HCT116 (cell line): ENCODE results near the gene FAM120A. TPM values are rescaled to one million over a fixed set of nuclear protein-coding genes. Genes with fewer than 3 reads are reported as not detected.

Experiments
- ATAC-seq: fragments of 200-7000 bp; cut with Tn5 transposase; 2 replicates; pipeline ENCODE4 v1.9.1; 2020; ENCODE audit warnings: mild to moderate bottlenecking, moderate library complexity
- BruUV-seq: library from RNA; stranded (reverse); fragments of 400-500 nt; replicated peaks from 2 replicates; lab custom pipeline; 2021; lab: Mats Ljungman, UMichigan
- CTCF ChIA-PET: fragments of 300-600 bp; sonication (Branson Sonifier 250); formaldehyde crosslinking; loops from one replicate; lab custom pipeline; 2021; ENCODE audit warnings: antibody characterized with exemption; lab: Charles Lee
- POLR2A ChIA-PET: fragments of 300-600, 350-600 bp; sonication (Branson Sonifier 250); formaldehyde crosslinking; loops from one replicate; lab custom pipeline; 2021; ENCODE audit warnings: antibody characterized with exemption; lab: Charles Lee
- RAD21 ChIA-PET, 2 experiments: fragments of 300-600 bp; sonication (Branson Sonifier 250); formaldehyde crosslinking; loops; one replicate each; lab custom pipeline; 2023; ENCODE audit warnings: low total read pairs in 2 of 2; ENCODE audit not compliant: uncharacterized antibody in 2 of 2, unreplicated experiment in 2 of 2, low non-redundant PET in 1 of 2; lab: Charles Lee
- DNase-seq: peaks from one replicate; pipeline ENCODE4 v3.0.0-alpha.2; 2010; ENCODE audit warnings: low read depth, low spot score
- H2AFZ ChIP-seq: fragments of 200-600 bp; shearing (Covaris generic), sonication (generic); 2 replicates; pipeline ENCODE4 v1.6.1; 2017; ENCODE audit warnings: low read depth, mixed run types, mixed read lengths, antibody characterized with exemption, low read length; ENCODE audit not compliant: poor library complexity, severe bottlenecking
- H3K27ac ChIP-seq: 2 replicates; pipeline ENCODE4 v1.5.1; 2012; ENCODE audit warnings: low read depth, low read length
- H3K27me3 ChIP-seq: fragments of 200-600 bp; sonication (generic); 2 replicates; pipeline ENCODE4 v1.6.1; 2016; ENCODE audit warnings: mixed run types, low read length, mixed read lengths; ENCODE audit not compliant: insufficient read depth
- H3K36me3 ChIP-seq, 2 experiments: fragments of 200-500 bp in 1 of 2; fragments of 200-600 bp in 1 of 2; sonication (Bioruptor generic) in 1 of 2; sonication (generic) in 1 of 2; 2 replicates each; pipeline versions ENCODE4 v1.5.1 to v1.6.1; 2014 to 2016; ENCODE audit warnings: low read length in 2 of 2, inconsistent platforms in 1 of 2, mixed read lengths in 1 of 2, mixed run types in 1 of 2; ENCODE audit not compliant: insufficient read depth in 2 of 2, control insufficient read depth in 1 of 2
- H3K4me1 ChIP-seq, 2 experiments: fragments of 200-600 bp in 1 of 2; sonication (generic) in 1 of 2; 2 replicates each; pipeline versions ENCODE4 v1.5.1 to v1.6.1; 2012 to 2017; ENCODE audit warnings: low read length in 2 of 2, inconsistent platforms in 1 of 2, mild to moderate bottlenecking in 1 of 2, mixed read lengths in 1 of 2, mixed run types in 1 of 2, moderate library complexity in 1 of 2; ENCODE audit not compliant: insufficient read depth in 2 of 2, control insufficient read depth in 1 of 2
- H3K4me2 ChIP-seq: fragments of 200-600 bp; sonication (generic); 2 replicates; pipeline ENCODE4 v1.6.1; 2017; ENCODE audit warnings: mixed run types, low read length, mixed read lengths
- H3K4me3 ChIP-seq, 2 experiments: fragments of 200-600 bp in 1 of 2; sonication (generic) in 1 of 2; replicated peaks in 1 of 2; 2 replicates each; pipeline ENCODE4 v1.5.1; 2011 to 2016; ENCODE audit warnings: low read length in 2 of 2, control low read depth in 1 of 2, low read depth in 1 of 2, mild to moderate bottlenecking in 1 of 2, mixed read lengths in 1 of 2, mixed run types in 1 of 2
- H3K79me2 ChIP-seq: fragments of 200-600 bp; sonication (generic); 2 replicates; pipeline ENCODE4 v1.6.1; 2017; ENCODE audit warnings: mild to moderate bottlenecking, mixed run types, low read length, moderate library complexity, mixed read lengths; ENCODE audit not compliant: insufficient read depth
- H3K9ac ChIP-seq: fragments of 200-600 bp; sonication (generic); 2 replicates; pipeline ENCODE4 v1.6.1; 2016; ENCODE audit warnings: low read length, mixed read lengths
- H3K9me2 ChIP-seq: fragments of 200-600 bp; sonication (generic), shearing (Covaris generic); 2 replicates; pipeline ENCODE4 v1.6.1; 2017; ENCODE audit warnings: mixed run types, mild to moderate bottlenecking, moderate library complexity; ENCODE audit not compliant: insufficient read depth
- H3K9me3 ChIP-seq, 2 experiments: fragments of 200-500 bp in 1 of 2; fragments of 200-600 bp in 1 of 2; sonication (Bioruptor generic) in 1 of 2; sonication (generic) in 1 of 2; 2 replicates each; pipeline ENCODE4 v1.6.1; 2014 to 2017; ENCODE audit warnings: low read length in 2 of 2, mixed read lengths in 2 of 2, inconsistent platforms in 1 of 2, low read depth in 1 of 2, mild to moderate bottlenecking in 1 of 2, mixed run types in 1 of 2, moderate library complexity in 1 of 2; ENCODE audit not compliant: control insufficient read depth in 1 of 2, insufficient read depth in 1 of 2
- H4K20me1 ChIP-seq: fragments of 200-600 bp; sonication (generic), shearing (Covaris generic); 2 replicates; pipeline ENCODE4 v1.6.1; 2017; ENCODE audit warnings: mixed run types, mild to moderate bottlenecking, moderate library complexity; ENCODE audit not compliant: insufficient read depth
- FOSL1 ChIP-seq: IDR thresholded peaks from 2 replicates; pipeline ENCODE4 v1.6.1; 2012; ENCODE audit warnings: low read depth
- JUND ChIP-seq: IDR thresholded peaks from 2 replicates; pipeline ENCODE4 v1.6.1; 2012
- MAX ChIP-seq: IDR thresholded peaks from 2 replicates; pipeline ENCODE4 v1.6.1; 2012
- SP1 ChIP-seq: IDR thresholded peaks from 2 replicates; pipeline ENCODE4 v1.6.1; 2012; ENCODE audit warnings: low read depth
- TCF7L2 ChIP-seq: IDR thresholded peaks from 2 replicates; pipeline ENCODE4 v1.7.0; 2011; ENCODE audit warnings: borderline replicate concordance, inconsistent platforms; ENCODE audit not compliant: insufficient read depth, insufficient read length; ENCODE audit errors: extremely low read depth
- YY1 ChIP-seq: IDR thresholded peaks from 2 replicates; pipeline ENCODE4 v1.6.1; 2011; ENCODE audit warnings: low read length, low read depth, moderate library complexity, mild to moderate bottlenecking; ENCODE audit not compliant: insufficient replicate concordance; ENCODE audit errors: extremely low read depth
- ZNF274 ChIP-seq: fragments of 200-500 bp; sonication (Bioruptor generic); IDR thresholded peaks from 2 replicates; pipeline ENCODE4 v1.6.1; 2014; ENCODE audit warnings: mild to moderate bottlenecking, low read depth, low read length, inconsistent platforms
- intact Hi-C: fragments of 100-400 bp; cut with micrococcal nuclease; formaldehyde crosslinking; loops from 2 replicates; pipeline ENCODE4 v1.10.0; 2022
- total RNA-seq: library from RNA; stranded (reverse); gene quantifications from one replicate; pipeline ENCODE4 v1.2.1, GENCODE V29; 2021; ENCODE audit not compliant: unreplicated experiment

FAM120A gene
- total RNA-seq, 1 experiment from 2014 or later, result 122 TPM

- POLR2A ChIA-PET, result no interaction called here
- H3K27ac ChIP-seq, result no peak overlapping the region
- no TSS peak for BruUV-seq
- H3K4me1 ChIP-seq, result no peaks in the 10 kb centered on the region
- no peak overlapping the region for H3K4me3 ChIP-seq
- no peak overlapping the region for H3K4me2 ChIP-seq
- CTCF ChIA-PET, result no interaction called here
- H3K9me3 ChIP-seq, result no peaks in the 10 kb centered on the region; a peak in 1 of 4 replicates
- no peaks in the 10 kb centered on the region for H3K27me3 ChIP-seq
- DNase-seq, result no peak
- RAD21 ChIA-PET, result no interaction called here
- TF ChIP-seq FOSL1 (no peak), MAX (no peak), TCF7L2 (no peak), YY1 (no peak), ZNF274 (no peak), JUND (no peak), SP1 (no peak)
- no peaks in the 10 kb centered on the region for H4K20me1 ChIP-seq
- no peak for ATAC-seq
- no peaks in the 10 kb centered on the region for H3K79me2 ChIP-seq
- no peak overlapping the region for H3K9ac ChIP-seq
- no peaks in the 10 kb centered on the region for H3K36me3 ChIP-seq
- intact Hi-C loops, result no loop called here
- H2AFZ ChIP-seq, result no peak overlapping the region
- no peaks in the 10 kb centered on the region for H3K9me2 ChIP-seq
These were observed 32.5 kb upstream of the FAM120A start for GRCh38 chr9:93419023-93419422.

- POLR2A ChIA-PET, result no interaction called here
- Histone ChIP-seq H4K20me1 (no peaks in the 10 kb centered on the region), H3K4me3 (no peak overlapping the region), H3K36me3 (no peaks in the 10 kb centered on the region), H2AFZ (no peak overlapping the region), H3K9ac (no peak overlapping the region), H3K9me2 (no peaks in the 10 kb centered on the region), H3K9me3 (no peaks in the 10 kb centered on the region; a peak in 1 of 4 replicates), H3K4me1 (no peaks in the 10 kb centered on the region), H3K27me3 (no peaks in the 10 kb centered on the region), H3K4me2 (no peak overlapping the region), H3K79me2 (no peaks in the 10 kb centered on the region), H3K27ac (no peak overlapping the region)
- DNase-seq (no peak), ATAC-seq (no peak)
- BruUV-seq, result no TSS peak
- RAD21 ChIA-PET, result no interaction called here
- CTCF ChIA-PET, result no interaction called here
- TF ChIP-seq SP1, result no peak
- intact Hi-C loops, result no loop called here
These were observed 28.4 kb upstream of the FAM120A start for GRCh38 chr9:93422977-93423616.
